ENCODE results near the gene PREPL.

The PREPL gene

GRCh38 chr2:44296653-44297052 lies 64.6 kb downstream of the PREPL start:
- Mint-ChIP-seq H3K9me3 (no peaks in the 10 kb centered on the region), H3K27ac (no peak overlapping the region), H3K4me3 (no peak overlapping the region), H3K36me3 (ENCODE audit: low read depth) (no peaks in the 10 kb centered on the region), H3K27me3 (ENCODE audit: low read depth) (peaks cover 8% of the 10 kb centered on the region), H3K4me1 (ENCODE audit: low read depth) (peaks cover 6% of the 10 kb centered on the region)

GRCh38 chr2:44295633-44296359 lies 65.5 kb downstream of the PREPL start:
- no peak overlapping the region for H3K27ac Mint-ChIP-seq
- H3K36me3 Mint-ChIP-seq (ENCODE audit: low read depth): no peaks in the 10 kb centered on the region
- H3K27me3 Mint-ChIP-seq (ENCODE audit: low read depth): peaks cover 9% of the 10 kb centered on the region
- H3K9me3 Mint-ChIP-seq: no peaks in the 10 kb centered on the region
- H3K4me1 Mint-ChIP-seq (ENCODE audit: low read depth): peaks cover 6% of the 10 kb centered on the region
- H3K4me3 Mint-ChIP-seq: no peak overlapping the region

- no peak overlapping the region for H3K27ac Mint-ChIP-seq
- H3K9me3 Mint-ChIP-seq: no peaks in the 10 kb centered on the region
- no peaks in the 10 kb centered on the region for H3K36me3 Mint-ChIP-seq (ENCODE audit: low read depth)
- no peak overlapping the region for H3K4me3 Mint-ChIP-seq
- peaks cover 10% of the 10 kb centered on the region for H3K27me3 Mint-ChIP-seq (ENCODE audit: low read depth)
- H3K4me1 Mint-ChIP-seq (ENCODE audit: low read depth): peaks cover 6% of the 10 kb centered on the region
Measured at GRCh38 chr2:44295113-44295512, 66.2 kb downstream of the PREPL start.

- H3K9me3 Mint-ChIP-seq: no peaks in the 10 kb centered on the region
Measured at GRCh38 chr2:44291281-44292248, 69.7 kb downstream of the PREPL start.

GRCh38 chr2:44290261-44290660 lies 71.0 kb downstream of the PREPL start:
- H3K4me3 Mint-ChIP-seq: no peak overlapping the region
- H3K27ac Mint-ChIP-seq: no peak overlapping the region
- H3K27me3 Mint-ChIP-seq (ENCODE audit: low read depth): peaks cover 10% of the 10 kb centered on the region
- no peaks in the 10 kb centered on the region for H3K36me3 Mint-ChIP-seq (ENCODE audit: low read depth)
- H3K9me3 Mint-ChIP-seq: no peaks in the 10 kb centered on the region
- peaks cover 2% of the 10 kb centered on the region for H3K4me1 Mint-ChIP-seq (ENCODE audit: low read depth)

More at GRCh38 chr2:44291281-44292248, 69.7 kb downstream of the PREPL start:
- no peak overlapping the region for H3K4me3 Mint-ChIP-seq
- H3K4me1 Mint-ChIP-seq (ENCODE audit: low read depth): peaks cover 6% of the 10 kb centered on the region
- H3K27ac Mint-ChIP-seq: no peak overlapping the region
- H3K36me3 Mint-ChIP-seq (ENCODE audit: low read depth): no peaks in the 10 kb centered on the region
- H3K27me3 Mint-ChIP-seq (ENCODE audit: low read depth): peaks cover 10% of the 10 kb centered on the region

GRCh38 chr2:44286884-44287638 lies 74.2 kb downstream of the PREPL start:
- Mint-ChIP-seq H3K4me1 (ENCODE audit: low read depth) (no peaks in the 10 kb centered on the region), H3K36me3 (ENCODE audit: low read depth) (no peaks in the 10 kb centered on the region), H3K4me3 (no peak overlapping the region), H3K27ac (no peak overlapping the region), H3K9me3 (no peaks in the 10 kb centered on the region), H3K27me3 (ENCODE audit: low read depth) (peaks cover 10% of the 10 kb centered on the region)

- Mint-ChIP-seq H3K36me3 (ENCODE audit: low read depth) (no peaks in the 10 kb centered on the region), H3K9me3 (no peaks in the 10 kb centered on the region), H3K27me3 (ENCODE audit: low read depth) (peaks cover 15% of the 10 kb centered on the region), H3K4me1 (ENCODE audit: low read depth) (no peaks in the 10 kb centered on the region), H3K4me3 (no peak overlapping the region), H3K27ac (no peak overlapping the region)
Measured at GRCh38 chr2:44286119-44286883, 75.0 kb downstream of the PREPL start.

GRCh38 chr2:44285174-44285573 lies 76.1 kb downstream of the PREPL start:
- no peaks in the 10 kb centered on the region for H3K4me1 Mint-ChIP-seq (ENCODE audit: low read depth)

GRCh38 chr2:44283116-44283666 lies 78.1 kb downstream of the PREPL start:
- H3K27me3 Mint-ChIP-seq (ENCODE audit: low read depth): peaks cover 17% of the 10 kb centered on the region
- no peak overlapping the region for H3K4me3 Mint-ChIP-seq

More at GRCh38 chr2:44285174-44285573, 76.1 kb downstream of the PREPL start:
- Mint-ChIP-seq H3K27ac (no peak overlapping the region), H3K27me3 (ENCODE audit: low read depth) (peaks cover 17% of the 10 kb centered on the region), H3K36me3 (ENCODE audit: low read depth) (no peaks in the 10 kb centered on the region), H3K9me3 (no peaks in the 10 kb centered on the region), H3K4me3 (no peak overlapping the region)

GRCh38 chr2:44280869-44281268 lies 80.4 kb downstream of the PREPL start:
- no peak overlapping the region for H3K27ac Mint-ChIP-seq
- H3K9me3 Mint-ChIP-seq: no peaks in the 10 kb centered on the region
- no peaks in the 10 kb centered on the region for H3K4me1 Mint-ChIP-seq (ENCODE audit: low read depth)
- peaks cover 17% of the 10 kb centered on the region for H3K27me3 Mint-ChIP-seq (ENCODE audit: low read depth)
- no peak overlapping the region for H3K4me3 Mint-ChIP-seq
- H3K36me3 Mint-ChIP-seq (ENCODE audit: low read depth): no peaks in the 10 kb centered on the region

More at GRCh38 chr2:44283116-44283666, 78.1 kb downstream of the PREPL start:
- no peaks in the 10 kb centered on the region for H3K9me3 Mint-ChIP-seq
- H3K4me1 Mint-ChIP-seq (ENCODE audit: low read depth): no peaks in the 10 kb centered on the region
- H3K36me3 Mint-ChIP-seq (ENCODE audit: low read depth): no peaks in the 10 kb centered on the region
- no peak overlapping the region for H3K27ac Mint-ChIP-seq

- Mint-ChIP-seq H3K4me3 (no peak overlapping the region), H3K4me1 (ENCODE audit: low read depth) (no peaks in the 10 kb centered on the region), H3K36me3 (ENCODE audit: low read depth) (no peaks in the 10 kb centered on the region), H3K27me3 (ENCODE audit: low read depth) (peaks cover 13% of the 10 kb centered on the region), H3K27ac (no peak overlapping the region), H3K9me3 (no peaks in the 10 kb centered on the region)
Measured at GRCh38 chr2:44277541-44277940, 83.8 kb downstream of the PREPL start.

- Mint-ChIP-seq H3K27me3 (ENCODE audit: low read depth) (peaks cover under 1% of the 10 kb centered on the region), H3K9me3 (no peaks in the 10 kb centered on the region), H3K4me1 (ENCODE audit: low read depth) (no peaks in the 10 kb centered on the region)
Measured at GRCh38 chr2:44275927-44276303, 85.4 kb downstream of the PREPL start.

GRCh38 chr2:44273596-44273995 lies 87.7 kb downstream of the PREPL start:
- Mint-ChIP-seq H3K9me3 (no peaks in the 10 kb centered on the region), H3K4me3 (no peak overlapping the region), H3K4me1 (ENCODE audit: low read depth) (no peaks in the 10 kb centered on the region), H3K36me3 (ENCODE audit: low read depth) (no peaks in the 10 kb centered on the region), H3K27ac (no peak overlapping the region), H3K27me3 (ENCODE audit: low read depth) (no peaks in the 10 kb centered on the region)

More at GRCh38 chr2:44275927-44276303, 85.4 kb downstream of the PREPL start:
- Mint-ChIP-seq H3K36me3 (ENCODE audit: low read depth) (no peaks in the 10 kb centered on the region), H3K27ac (no peak overlapping the region), H3K4me3 (no peak overlapping the region)

All from T-helper 1 cell treated with Interleukin-12 subunit alpha and Interleukin-12 subunit beta and Interleukin-4 antibody, amounts not matched to agents 30 μg/mL and 1 μg/mL, for 36 hours (primary cell).